Trophoblast cell (in vitro differentiated cells and primary cell): ENCODE data around the gene GNGT1.
A peak's percentile ranks its signal among the peaks of the same experiment; 100 is the strongest.

Source experiments
- DNase-seq, 2 donors: peaks; one replicate each; pipeline ENCODE4 v3.0.0-alpha.2; 2016
- H2AFZ ChIP-seq: 2 replicates; pipeline ENCODE4 v1.6.1; 2013; ENCODE audit warnings: low read length, moderate library complexity, mild to moderate bottlenecking; ENCODE audit not compliant: insufficient read depth, poor library complexity
- H2AK5ac ChIP-seq: 2 replicates; pipeline ENCODE4 v1.6.1; 2013; ENCODE audit warnings: mild to moderate bottlenecking, low read length
- H2BK120ac ChIP-seq: 2 replicates; pipeline ENCODE4 v1.6.1; 2013; ENCODE audit warnings: low read length, mild to moderate bottlenecking, moderate library complexity; ENCODE audit not compliant: insufficient read depth, poor library complexity
- H2BK12ac ChIP-seq: 2 replicates; pipeline ENCODE4 v1.6.1; 2013; ENCODE audit warnings: mild to moderate bottlenecking, low read length, moderate library complexity
- H2BK5ac ChIP-seq: 2 replicates; pipeline ENCODE4 v1.6.1; 2013; ENCODE audit warnings: low read length, low read depth, moderate library complexity, mild to moderate bottlenecking; ENCODE audit not compliant: poor library complexity
- H3K14ac ChIP-seq: 2 replicates; pipeline ENCODE4 v1.6.1; 2013; ENCODE audit warnings: mild to moderate bottlenecking, low read length
- H3K18ac ChIP-seq: 2 replicates; pipeline ENCODE4 v1.6.1; 2013; ENCODE audit warnings: mild to moderate bottlenecking, low read length
- H3K23ac ChIP-seq: 2 replicates; pipeline ENCODE4 v1.6.1; 2013; ENCODE audit warnings: low read length
- H3K27ac ChIP-seq: 2 replicates; pipeline ENCODE4 v1.5.1; 2013; ENCODE audit warnings: low read depth, mild to moderate bottlenecking, inconsistent platforms, low read length, moderate library complexity
- H3K27me3 ChIP-seq: 2 replicates; pipeline ENCODE4 v1.6.1; 2013; ENCODE audit warnings: inconsistent platforms, mild to moderate bottlenecking, low read length, moderate library complexity; ENCODE audit not compliant: insufficient read depth
- H3K36me3 ChIP-seq, 2 experiments: 1 replicate in 1 of 2; 2 replicates in 1 of 2; pipeline ENCODE4 v1.6.1; 2013; ENCODE audit warnings: low read length in 2 of 2, mild to moderate bottlenecking in 2 of 2, moderate library complexity in 1 of 2; ENCODE audit not compliant: insufficient read depth in 2 of 2, control insufficient read depth in 1 of 2
- H3K4ac ChIP-seq: 2 replicates; pipeline ENCODE4 v1.6.1; 2013; ENCODE audit warnings: low read depth, mild to moderate bottlenecking, low read length, moderate library complexity
- H3K4me1 ChIP-seq, 2 experiments: 1 replicate in 1 of 2; 2 replicates in 1 of 2; pipeline ENCODE4 v1.6.1; 2013; ENCODE audit warnings: low read length in 2 of 2, mild to moderate bottlenecking in 2 of 2, moderate library complexity in 1 of 2; ENCODE audit not compliant: insufficient read depth in 2 of 2, control insufficient read depth in 1 of 2
- H3K4me2 ChIP-seq: 2 replicates; pipeline ENCODE4 v1.6.1; 2013; ENCODE audit warnings: inconsistent platforms, mild to moderate bottlenecking, low read length, moderate library complexity
- H3K4me3 ChIP-seq: 2 replicates; pipeline ENCODE4 v1.5.1; 2013; ENCODE audit warnings: mild to moderate bottlenecking, low read depth, low read length, inconsistent platforms
- H3K79me1 ChIP-seq: one replicate; pipeline ENCODE4 v1.6.1; 2013; ENCODE audit warnings: low read length
- H3K79me2 ChIP-seq: 2 replicates; pipeline ENCODE4 v1.6.1; 2013; ENCODE audit warnings: low read length, mild to moderate bottlenecking; ENCODE audit not compliant: control insufficient read depth, insufficient read depth, poor library complexity
- H3K9ac ChIP-seq: 2 replicates; pipeline ENCODE4 v1.6.1; 2013; ENCODE audit warnings: mild to moderate bottlenecking, low read length
- H3K9me3 ChIP-seq: 2 replicates; pipeline ENCODE4 v1.6.1; 2013; ENCODE audit warnings: low read depth, mild to moderate bottlenecking, control low read depth, inconsistent platforms, low read length; ENCODE audit not compliant: insufficient read depth
- H4K12ac ChIP-seq: 2 replicates; pipeline ENCODE4 v1.6.1; 2013; ENCODE audit warnings: low read depth, mild to moderate bottlenecking, low read length, moderate library complexity
- H4K8ac ChIP-seq: 2 replicates; pipeline ENCODE4 v1.6.1; 2013; ENCODE audit warnings: low read depth, mild to moderate bottlenecking, low read length, moderate library complexity
- H4K91ac ChIP-seq: one replicate; pipeline ENCODE4 v1.6.1; 2013; ENCODE audit warnings: low read depth, mild to moderate bottlenecking, low read length, moderate library complexity
- WGBS: extraction: QIAGEN DNeasy Blood & Tissue Kit; methylation state at CpG from one replicate; pipeline ENCODE4 v1.1.7; 2013; ENCODE audit warnings: missing lambda C conversion rate; ENCODE audit not compliant: insufficient read length, insufficient coverage; ENCODE audit errors: extremely low coverage; 5-methylcytosine and 5-hydroxymethylcytosine counted together

Gene GNGT1

GRCh38 chr7:93894426-93894825 lies 11.9 kb upstream of the GNGT1 start:
- H3K9me3 ChIP-seq: no peaks in the 10 kb centered on the region
- H3K4ac ChIP-seq: no peak overlapping the region
- no peaks in the 10 kb centered on the region for H3K79me1 ChIP-seq
- no peak overlapping the region for H2BK5ac ChIP-seq
- no peak overlapping the region for H2BK12ac ChIP-seq
- H3K9ac ChIP-seq: no peak overlapping the region
- WGBS: no CpG with 5 or more reads among the region's 1 CpG
- H3K4me2 ChIP-seq: no peak overlapping the region
- H3K4me3 ChIP-seq: no peak overlapping the region
- H3K23ac ChIP-seq: no peak overlapping the region
- H2AFZ ChIP-seq: no peak overlapping the region
- H3K18ac ChIP-seq: no peak overlapping the region
- H3K27ac ChIP-seq: no peak overlapping the region
- H3K14ac ChIP-seq: no peak overlapping the region
- no peaks in the 10 kb centered on the region for H3K79me2 ChIP-seq
- H3K4me1 ChIP-seq: no peaks in the 10 kb centered on the region
- H2BK120ac ChIP-seq: no peak overlapping the region
- DNase-seq: no peak
- H4K12ac ChIP-seq: no peak overlapping the region
- H2AK5ac ChIP-seq: no peak overlapping the region
- no peak overlapping the region for H4K8ac ChIP-seq
- no peak overlapping the region for H4K91ac ChIP-seq
- H3K36me3 ChIP-seq: no peaks in the 10 kb centered on the region
- H3K27me3 ChIP-seq: no peaks in the 10 kb centered on the region

- Histone ChIP-seq H2AFZ (no peak overlapping the region), H2BK5ac (no peak overlapping the region), H3K79me1 (no peaks in the 10 kb centered on the region), H3K27ac (no peak overlapping the region), H3K4me1 (no peaks in the 10 kb centered on the region), H3K27me3 (no peaks in the 10 kb centered on the region), H3K79me2 (no peaks in the 10 kb centered on the region), H3K9ac (no peak overlapping the region), H3K18ac (no peak overlapping the region), H2BK120ac (no peak overlapping the region), H2BK12ac (no peak overlapping the region), H4K12ac (no peak overlapping the region), H4K8ac (no peak overlapping the region), H2AK5ac (no peak overlapping the region), H4K91ac (no peak overlapping the region), H3K4me3 (no peak overlapping the region), H3K4me2 (no peak overlapping the region), H3K4ac (no peak overlapping the region), H3K14ac (no peak overlapping the region), H3K23ac (no peak overlapping the region), H3K36me3 (no peaks in the 10 kb centered on the region), H3K9me3 (no peaks in the 10 kb centered on the region)
- no CpG with 5 or more reads among the region's 3 CpGs for WGBS
- DNase-seq: no peak
These were observed 11.3 kb upstream of the GNGT1 start for GRCh38 chr7:93894966-93895640.

DNA sequence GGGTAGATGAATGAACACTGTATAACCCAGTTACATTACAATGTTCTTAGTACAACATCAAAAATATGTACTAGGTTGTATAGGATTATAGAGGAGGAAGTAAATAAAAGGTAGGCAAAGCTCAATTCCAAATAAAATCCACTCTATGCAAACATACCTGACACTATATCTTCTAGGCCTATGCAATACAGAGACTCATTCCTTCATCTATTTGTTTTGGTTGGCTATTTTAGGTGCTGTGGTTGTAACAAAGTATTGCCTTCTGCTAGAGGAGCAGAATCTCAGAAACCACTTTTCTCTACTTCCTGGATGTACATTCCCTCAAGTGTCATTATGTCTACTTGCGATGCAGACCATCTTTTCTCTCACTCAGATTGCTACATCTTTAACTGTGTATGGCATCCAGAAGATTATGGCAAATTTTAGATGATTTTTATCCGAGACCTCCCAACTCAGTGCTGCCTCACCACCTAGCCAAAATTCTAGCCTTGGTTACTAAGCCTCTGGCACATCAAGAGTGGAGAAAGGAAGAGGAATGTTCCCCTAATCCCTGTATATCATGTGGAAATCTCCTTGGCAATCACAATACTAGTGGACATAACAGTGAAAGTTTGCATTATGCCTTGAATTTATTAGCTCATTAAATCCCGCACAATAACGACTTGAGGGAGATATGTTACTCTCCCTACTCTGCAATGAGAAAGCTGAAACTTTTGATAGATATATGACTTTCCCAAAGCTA lies 10.3 kb upstream of the GNGT1 start:
- Histone ChIP-seq H3K4me1 (no peaks in the 10 kb centered on the region), H3K18ac (no peak overlapping the region), H3K23ac (no peak overlapping the region), H3K27me3 (no peaks in the 10 kb centered on the region), H2BK5ac (no peak overlapping the region), H2BK120ac (no peak overlapping the region), H3K9me3 (no peaks in the 10 kb centered on the region), H2BK12ac (no peak overlapping the region), H3K27ac (no peak overlapping the region), H3K79me2 (no peaks in the 10 kb centered on the region), H3K36me3 (no peaks in the 10 kb centered on the region), H4K8ac (no peak overlapping the region), H3K9ac (no peak overlapping the region), H3K14ac (no peak overlapping the region), H4K91ac (no peak overlapping the region), H3K79me1 (no peaks in the 10 kb centered on the region), H2AFZ (no peak overlapping the region), H2AK5ac (no peak overlapping the region), H3K4me3 (no peak overlapping the region), H4K12ac (no peak overlapping the region), H3K4ac (no peak overlapping the region), H3K4me2 (no peak overlapping the region)
- DNase-seq: no peak
- WGBS: no CpG with 5 or more reads among the region's 4 CpGs

DNA sequence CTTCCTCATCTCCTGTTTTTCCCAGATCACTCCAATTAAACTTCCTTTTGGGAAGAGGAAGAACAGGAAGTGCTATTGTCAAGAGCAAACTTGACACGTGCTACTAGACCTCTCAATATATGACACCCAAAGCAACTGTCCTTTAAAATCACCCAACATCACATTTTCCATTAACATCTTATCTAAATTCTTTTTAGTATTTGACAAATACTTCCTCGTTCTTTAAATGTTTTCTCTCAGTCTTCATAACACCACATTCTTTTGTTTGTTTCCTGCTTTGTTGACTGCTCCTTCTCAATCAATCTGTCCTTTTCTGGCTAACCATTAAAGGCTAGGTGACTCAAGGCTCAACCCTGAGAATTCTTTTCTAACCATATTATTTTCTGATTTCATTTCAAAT lies 8.7 kb upstream of the GNGT1 start:
- Histone ChIP-seq H2BK5ac (no peak overlapping the region), H3K9me3 (no peaks in the 10 kb centered on the region), H3K14ac (no peak overlapping the region), H2AFZ (no peak overlapping the region), H4K91ac (no peak overlapping the region), H3K4ac (no peak overlapping the region), H3K18ac (no peak overlapping the region), H3K27ac (no peak overlapping the region), H2BK12ac (no peak overlapping the region), H3K27me3 (no peaks in the 10 kb centered on the region), H3K23ac (no peak overlapping the region), H4K8ac (no peak overlapping the region), H3K4me3 (no peak overlapping the region), H2AK5ac (no peak overlapping the region), H2BK120ac (no peak overlapping the region), H3K9ac (no peak overlapping the region), H4K12ac (no peak overlapping the region), H3K4me1 (no peaks in the 10 kb centered on the region), H3K79me1 (no peaks in the 10 kb centered on the region), H3K36me3 (no peaks in the 10 kb centered on the region), H3K79me2 (no peaks in the 10 kb centered on the region), H3K4me2 (no peak overlapping the region)
- DNase-seq: peak in 1 of 2 donors; percentile 39
- WGBS: 100% methylated on average over 1 of the region's 2 CpGs
